ENCODE results near the gene MIB1.

DNA sequence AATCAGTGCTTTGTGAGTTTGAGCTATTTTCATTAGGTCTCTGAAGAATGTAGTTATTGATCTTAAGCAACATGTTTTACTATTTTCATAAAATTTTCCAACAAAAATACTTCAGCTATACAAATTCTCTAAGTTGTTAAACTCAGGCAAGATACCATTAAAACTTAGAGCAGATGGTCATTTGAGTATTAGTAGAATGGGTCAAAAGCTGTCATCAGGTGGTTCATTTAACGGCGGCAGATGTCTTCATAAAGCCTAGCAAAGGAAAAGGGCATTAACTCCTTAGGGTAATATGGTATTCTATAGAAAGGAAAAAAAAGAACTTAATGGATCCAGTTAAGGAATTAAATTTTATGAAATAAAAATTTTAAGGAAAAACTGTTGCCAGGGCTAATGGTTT, 19.2 kb downstream of the MIB1 start:
- TF ChIP-seq, protein P1, sequence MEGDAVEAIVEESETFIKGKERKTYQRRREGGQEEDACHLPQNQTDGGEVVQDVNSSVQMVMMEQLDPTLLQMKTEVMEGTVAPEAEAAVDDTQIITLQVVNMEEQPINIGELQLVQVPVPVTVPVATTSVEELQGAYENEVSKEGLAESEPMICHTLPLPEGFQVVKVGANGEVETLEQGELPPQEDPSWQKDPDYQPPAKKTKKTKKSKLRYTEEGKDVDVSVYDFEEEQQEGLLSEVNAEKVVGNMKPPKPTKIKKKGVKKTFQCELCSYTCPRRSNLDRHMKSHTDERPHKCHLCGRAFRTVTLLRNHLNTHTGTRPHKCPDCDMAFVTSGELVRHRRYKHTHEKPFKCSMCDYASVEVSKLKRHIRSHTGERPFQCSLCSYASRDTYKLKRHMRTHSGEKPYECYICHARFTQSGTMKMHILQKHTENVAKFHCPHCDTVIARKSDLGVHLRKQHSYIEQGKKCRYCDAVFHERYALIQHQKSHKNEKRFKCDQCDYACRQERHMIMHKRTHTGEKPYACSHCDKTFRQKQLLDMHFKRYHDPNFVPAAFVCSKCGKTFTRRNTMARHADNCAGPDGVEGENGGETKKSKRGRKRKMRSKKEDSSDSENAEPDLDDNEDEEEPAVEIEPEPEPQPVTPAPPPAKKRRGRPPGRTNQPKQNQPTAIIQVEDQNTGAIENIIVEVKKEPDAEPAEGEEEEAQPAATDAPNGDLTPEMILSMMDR (IDR thresholded peaks at IDR 0.05 in 2 of 3, conservative IDR thresholded peaks at IDR 0.05 in 1 of 3; ENCODE audit: borderline replicate concordance in 1 of 3, insufficient read depth in 1 of 3, low read depth in 2 of 3, low read length in 2 of 3): no peak
- no peak for TF ChIP-seq POLR2AphosphoS5 (IDR thresholded peaks at IDR 0.05; ENCODE audit: low read depth, low read length)
- no peak for TF ChIP-seq JUND (IDR thresholded peaks at IDR 0.05)
- TF ChIP-seq ZFX (IDR thresholded peaks at IDR 0.05): no peak
- no peak for TF ChIP-seq EZH2phosphoT487 (IDR thresholded peaks at IDR 0.05; ENCODE audit: borderline replicate concordance)

All from HCT116 (cell line).